HFFc6 (cell line): ENCODE measurements around the gene FAM237B. TPM values are rescaled to one million over a fixed set of nuclear protein-coding genes. Genes with fewer than 3 reads are reported as not detected.

Experiments used
- DNase-seq: peaks from one replicate; pipeline ENCODE4 v3.0.0-alpha.2; 2018
- H3K27ac Mint-ChIP-seq: 2 replicates; pipeline ENCODE4 v1.8.0; 2020; ENCODE audit warnings: mild to moderate bottlenecking, mixed read lengths
- H3K27me3 Mint-ChIP-seq: 2 replicates; pipeline ENCODE4 v1.8.0; 2021; ENCODE audit warnings: mild to moderate bottlenecking, moderate library complexity, mixed read lengths; ENCODE audit not compliant: insufficient read depth
- H3K36me3 Mint-ChIP-seq: 2 replicates; pipeline ENCODE4 v1.8.0; 2021; ENCODE audit warnings: low read depth, mixed read lengths
- H3K4me1 Mint-ChIP-seq: 2 replicates; pipeline ENCODE4 v1.8.0; 2020; ENCODE audit warnings: low read depth, mixed read lengths
- H3K4me3 Mint-ChIP-seq: 2 replicates; pipeline ENCODE4 v1.8.0; 2020; ENCODE audit warnings: mild to moderate bottlenecking, moderate library complexity, mixed read lengths
- H3K9me3 Mint-ChIP-seq: 2 replicates; pipeline ENCODE4 v1.8.0; 2020; ENCODE audit warnings: mild to moderate bottlenecking, mixed read lengths
- total RNA-seq, 6 experiments: library from RNA; stranded (reverse); fragmentation: NEBNext Ultra II Directional; extraction: Animal tissue kit (Norgen Biotek cat#: 25700); gene quantifications; 2 replicates in 1 of 6; 3 replicates in 5 of 6; pipeline ENCODE4 v1.2.3, GENCODE V29; 2021
- TF ChIP-seq, protein P1 (sequence below): fragments of 200-600 bp; sonication (generic); IDR thresholded peaks from 2 replicates; pipeline ENCODE4 v1.5.0; 2021; ENCODE audit warnings: antibody characterized with exemption, mild to moderate bottlenecking

Gene FAM237B
- total RNA-seq, 6 experiments from 2014 or later, result not detected

- no peak overlapping the region for H3K27ac Mint-ChIP-seq
- no peaks in the 10 kb centered on the region for H3K9me3 Mint-ChIP-seq
- no peaks in the 10 kb centered on the region for H3K27me3 Mint-ChIP-seq
- DNase-seq, result peak; percentile 71
- peaks cover 3% of the 10 kb centered on the region; the same call in 1 of the 2 replicates for H3K36me3 Mint-ChIP-seq
- TF ChIP-seq, protein P1, sequence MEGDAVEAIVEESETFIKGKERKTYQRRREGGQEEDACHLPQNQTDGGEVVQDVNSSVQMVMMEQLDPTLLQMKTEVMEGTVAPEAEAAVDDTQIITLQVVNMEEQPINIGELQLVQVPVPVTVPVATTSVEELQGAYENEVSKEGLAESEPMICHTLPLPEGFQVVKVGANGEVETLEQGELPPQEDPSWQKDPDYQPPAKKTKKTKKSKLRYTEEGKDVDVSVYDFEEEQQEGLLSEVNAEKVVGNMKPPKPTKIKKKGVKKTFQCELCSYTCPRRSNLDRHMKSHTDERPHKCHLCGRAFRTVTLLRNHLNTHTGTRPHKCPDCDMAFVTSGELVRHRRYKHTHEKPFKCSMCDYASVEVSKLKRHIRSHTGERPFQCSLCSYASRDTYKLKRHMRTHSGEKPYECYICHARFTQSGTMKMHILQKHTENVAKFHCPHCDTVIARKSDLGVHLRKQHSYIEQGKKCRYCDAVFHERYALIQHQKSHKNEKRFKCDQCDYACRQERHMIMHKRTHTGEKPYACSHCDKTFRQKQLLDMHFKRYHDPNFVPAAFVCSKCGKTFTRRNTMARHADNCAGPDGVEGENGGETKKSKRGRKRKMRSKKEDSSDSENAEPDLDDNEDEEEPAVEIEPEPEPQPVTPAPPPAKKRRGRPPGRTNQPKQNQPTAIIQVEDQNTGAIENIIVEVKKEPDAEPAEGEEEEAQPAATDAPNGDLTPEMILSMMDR, result peak; percentile 77
- peaks cover 19% of the 10 kb centered on the region for H3K4me1 Mint-ChIP-seq
- no peak overlapping the region for H3K4me3 Mint-ChIP-seq
Measured at GRCh38 chr7:90298145-90299038, 22.7 kb downstream of the FAM237B start.

- H3K4me1 Mint-ChIP-seq, result peaks cover 2% of the 10 kb centered on the region; the same call in 1 of the 2 replicates
- no peak for DNase-seq
- TF ChIP-seq, protein P1, result no peak
- H3K27ac Mint-ChIP-seq, result no peak overlapping the region
- peaks cover 13% of the 10 kb centered on the region; the same call in 1 of the 2 replicates for H3K36me3 Mint-ChIP-seq
- H3K9me3 Mint-ChIP-seq, result no peaks in the 10 kb centered on the region
- H3K27me3 Mint-ChIP-seq, result no peaks in the 10 kb centered on the region; the same call in 1 of the 2 replicates
- H3K4me3 Mint-ChIP-seq, result no peak overlapping the region
Measured at GRCh38 chr7:90290244-90291113, 30.6 kb downstream of the FAM237B start.

DNA sequence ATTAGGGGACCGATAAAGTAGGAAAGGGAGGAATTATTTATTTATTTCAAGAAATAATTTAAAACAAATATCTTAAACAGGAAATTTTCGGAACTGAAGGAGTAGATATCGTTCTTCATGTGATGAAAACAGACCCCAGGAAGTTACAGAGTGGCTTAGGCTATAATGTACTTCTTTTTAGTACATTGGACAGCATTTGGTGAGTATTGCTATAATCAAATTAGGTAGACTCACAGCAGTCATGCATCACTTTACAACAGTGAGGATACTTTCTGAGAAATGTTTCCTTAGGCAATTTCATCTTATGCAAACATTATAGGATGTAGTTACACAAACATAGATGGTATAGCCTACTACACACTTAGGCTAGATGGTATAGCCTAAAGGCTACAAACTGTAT lies 33.0 kb downstream of the FAM237B start:
- Mint-ChIP-seq H3K27me3 (no peaks in the 10 kb centered on the region; the same call in 1 of the 2 replicates), H3K27ac (no peak overlapping the region), H3K36me3 (0 out of 2 replicates have a peak, but pooled peaks cover 8% of the 10 kb centered on the region), H3K4me3 (no peak overlapping the region), H3K9me3 (no peaks in the 10 kb centered on the region), H3K4me1 (peaks cover 5% of the 10 kb centered on the region; the same call in 1 of the 2 replicates)
- TF ChIP-seq, protein P1, result no peak
- no peak for DNase-seq

GRCh38 chr7:90276033-90276728 lies 44.9 kb downstream of the FAM237B start:
- DNase-seq, result no peak
- Mint-ChIP-seq H3K9me3 (no peaks in the 10 kb centered on the region), H3K4me1 (peaks cover 23% of the 10 kb centered on the region), H3K36me3 (no peaks in the 10 kb centered on the region), H3K27me3 (no peaks in the 10 kb centered on the region), H3K4me3 (no peak overlapping the region), H3K27ac (no peak overlapping the region)
- TF ChIP-seq, protein P1, result no peak

DNA sequence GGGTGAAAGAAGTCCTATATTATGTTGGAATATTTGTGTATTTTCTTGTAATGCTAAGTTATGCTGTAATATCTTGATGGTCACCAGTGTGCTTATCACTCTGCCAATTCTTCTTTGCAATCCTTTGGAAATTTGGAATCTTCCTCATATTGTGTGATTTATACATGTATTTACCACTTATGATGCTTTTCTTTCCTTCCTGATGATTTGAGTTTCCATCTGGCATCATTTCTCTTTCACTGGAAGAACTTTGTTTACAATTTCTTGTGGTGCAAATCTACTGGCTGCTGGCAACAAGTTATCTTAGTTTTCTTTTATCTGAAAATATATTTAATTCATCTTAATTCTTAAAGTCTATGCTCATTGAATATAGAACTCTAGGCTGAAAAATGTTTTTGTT lies 46.9 kb downstream of the FAM237B start:
- H3K9me3 Mint-ChIP-seq, result no peaks in the 10 kb centered on the region
- no peaks in the 10 kb centered on the region for H3K36me3 Mint-ChIP-seq
- TF ChIP-seq, protein P1, result no peak
- no peaks in the 10 kb centered on the region for H3K27me3 Mint-ChIP-seq
- H3K4me1 Mint-ChIP-seq, result peaks cover 44% of the 10 kb centered on the region
- no peak overlapping the region for H3K27ac Mint-ChIP-seq
- no peak overlapping the region for H3K4me3 Mint-ChIP-seq
- no peak for DNase-seq
